Activated CD4-positive, alpha-beta T cell treated with anti-CD3 and anti-CD28 coated beads for 48 hours (primary cell): Measurements from ENCODE around the gene GLRX.

ENCODE experiments used
- DNase-seq: peaks from one replicate; pipeline ENCODE4 v3.0.0-alpha.2; 2020

Gene GLRX

GRCh38 chr5:95777441-95777840 is 45.1 kb downstream of the GLRX start:
- no peak for DNase-seq

DNA sequence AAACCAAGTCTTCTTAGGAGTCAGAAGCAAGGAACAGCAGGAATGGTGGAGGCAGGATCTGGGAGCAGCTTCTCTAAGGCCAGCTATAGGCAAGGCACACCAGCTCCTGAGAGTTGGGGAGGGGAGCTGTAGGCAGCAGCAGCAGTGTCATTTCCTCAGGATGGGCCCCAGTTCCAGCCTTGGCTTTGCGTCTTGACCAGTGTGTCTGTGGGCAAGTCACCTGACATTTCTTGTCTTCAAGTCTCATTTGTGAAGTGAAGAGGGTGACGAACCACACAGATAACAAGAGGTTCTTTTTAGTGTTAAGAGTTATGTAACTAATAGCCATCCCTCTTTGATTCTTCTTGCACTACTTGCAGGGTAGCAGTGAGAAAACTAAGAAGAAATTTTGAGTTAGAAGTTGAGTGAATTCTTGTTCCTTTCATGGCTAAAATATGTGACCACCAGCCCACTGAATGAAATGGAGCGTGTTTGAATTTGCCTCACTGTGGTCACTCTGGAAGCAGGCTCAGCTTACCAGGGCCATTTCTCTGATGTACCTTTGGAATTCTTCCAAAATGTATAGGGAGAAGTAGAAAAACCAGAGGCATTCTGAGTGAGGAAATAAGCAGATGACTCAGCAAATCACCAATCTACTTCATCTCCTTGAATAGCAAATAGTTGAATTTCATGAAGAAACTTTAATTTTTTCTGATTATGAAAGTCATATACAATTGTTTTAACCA is 49.0 kb downstream of the GLRX start:
- no peak for DNase-seq

DNA sequence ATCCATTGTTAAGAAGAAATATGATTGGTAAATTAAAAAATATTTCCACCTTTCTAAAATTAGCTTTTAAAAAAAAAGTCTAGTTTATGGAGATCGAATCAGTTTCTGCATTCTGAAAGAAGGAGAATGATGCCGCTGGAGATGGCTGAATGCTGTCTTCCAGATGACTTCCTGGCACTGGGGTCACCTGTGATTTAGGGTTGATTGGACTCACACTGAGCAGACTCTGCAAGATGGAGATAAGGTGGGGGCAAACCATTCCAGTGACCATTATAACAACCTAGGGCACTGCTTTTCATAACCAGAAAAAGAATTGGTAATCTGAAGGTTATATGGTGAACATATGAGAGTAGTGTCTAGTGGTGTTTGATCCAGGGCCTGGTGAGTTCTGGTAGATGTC is 50.6 kb downstream of the GLRX start:
- no peak for DNase-seq

DNA sequence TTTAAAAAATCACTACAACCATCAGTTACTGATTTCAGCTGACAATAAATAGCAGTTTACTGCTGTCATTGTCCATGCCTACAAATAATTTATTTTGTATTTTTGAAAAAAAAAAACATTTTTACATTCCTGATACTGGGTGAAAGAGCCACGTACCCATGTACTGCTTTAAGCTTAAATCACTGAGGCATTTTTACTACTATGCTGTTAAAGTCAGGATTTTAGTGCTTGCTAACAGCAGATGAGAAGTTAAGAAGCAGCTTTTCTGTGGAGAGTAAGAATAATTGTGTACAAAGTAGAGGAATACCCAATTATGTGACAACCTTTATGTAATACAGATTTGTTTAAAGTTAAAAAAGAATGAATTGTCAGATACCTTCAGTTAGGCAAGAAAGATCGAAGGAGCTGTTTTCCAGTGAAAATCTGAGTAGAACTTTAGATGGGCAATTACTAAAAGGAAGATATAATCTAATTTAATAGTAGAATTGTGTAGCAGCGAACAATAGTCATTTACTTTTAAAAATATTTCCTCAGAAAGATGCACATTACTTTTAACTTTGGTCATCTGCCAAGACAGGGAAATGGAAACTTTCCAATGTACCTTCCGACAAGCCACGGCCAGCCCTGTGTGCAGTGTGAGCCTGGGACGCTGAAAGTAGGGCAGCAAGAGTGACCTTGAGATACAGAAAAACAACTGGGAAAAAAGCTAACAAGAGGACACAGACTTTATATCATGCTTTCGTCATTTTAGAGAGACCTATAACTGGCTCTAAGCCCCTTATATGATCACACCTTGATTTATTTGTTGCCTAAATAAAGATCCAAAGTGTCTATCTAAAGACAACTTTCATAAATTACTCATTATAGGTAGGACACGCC is 51.5 kb downstream of the GLRX start:
- DNase-seq, result no peak

DNA sequence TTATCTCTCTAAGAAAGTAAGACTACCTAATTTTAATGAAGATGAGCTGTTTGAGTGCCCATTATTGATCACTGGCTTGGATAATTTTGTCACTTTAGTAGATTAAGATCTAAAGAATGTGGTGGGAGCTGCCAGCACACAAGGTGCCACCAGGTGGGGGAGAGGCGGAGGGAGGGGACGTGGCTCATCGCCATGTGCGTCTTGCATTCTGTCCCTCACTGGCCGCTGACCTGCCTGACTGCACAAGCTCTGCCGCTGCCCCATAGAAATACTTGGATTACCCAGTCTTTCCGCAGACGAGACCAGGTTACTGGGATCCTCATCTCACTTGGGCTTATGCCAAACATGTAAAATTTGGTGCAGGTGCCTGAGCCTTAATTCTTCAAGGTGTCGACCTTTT is 53.8 kb downstream of the GLRX start:
- no peak for DNase-seq

GRCh38 chr5:95763941-95764340 is 58.6 kb downstream of the GLRX start:
- DNase-seq, result no peak
